Activated naive CD8-positive, alpha-beta T cell treated with anti-CD3 and anti-CD28 coated beads for 36 hours (primary cell): ENCODE measurements around the gene MMRN2. TPM values are rescaled to one million over a fixed set of nuclear protein-coding genes. Genes with fewer than 3 reads are reported as not detected.

Source experiments
- DNase-seq: peaks from one replicate; pipeline ENCODE4 v3.0.0; 2021
- H3K27ac Mint-ChIP-seq: one replicate; pipeline ENCODE4 v1.8.0; 2022; ENCODE audit warnings: mild to moderate bottlenecking, moderate library complexity, mixed read lengths
- H3K27me3 Mint-ChIP-seq: one replicate; pipeline ENCODE4 v1.8.0; 2022; ENCODE audit warnings: mild to moderate bottlenecking, mixed read lengths
- H3K36me3 Mint-ChIP-seq: one replicate; pipeline ENCODE4 v1.8.0; 2021; ENCODE audit warnings: mild to moderate bottlenecking, mixed read lengths
- H3K4me1 Mint-ChIP-seq: one replicate; pipeline ENCODE4 v1.8.0; 2021; ENCODE audit warnings: mixed read lengths
- H3K4me3 Mint-ChIP-seq: one replicate; pipeline ENCODE4 v1.8.0; 2022; ENCODE audit warnings: mild to moderate bottlenecking, moderate library complexity, mixed read lengths
- H3K9me3 Mint-ChIP-seq: one replicate; pipeline ENCODE4 v1.8.0; 2022; ENCODE audit warnings: mixed read lengths
- total RNA-seq, 2 experiments: library from RNA; stranded (reverse); gene quantifications; one replicate each; pipeline ENCODE4 v1.2.3, GENCODE V29; 2021

MMRN2 gene
- total RNA-seq, 2 experiments from 2014 or later: not detected

DNA sequence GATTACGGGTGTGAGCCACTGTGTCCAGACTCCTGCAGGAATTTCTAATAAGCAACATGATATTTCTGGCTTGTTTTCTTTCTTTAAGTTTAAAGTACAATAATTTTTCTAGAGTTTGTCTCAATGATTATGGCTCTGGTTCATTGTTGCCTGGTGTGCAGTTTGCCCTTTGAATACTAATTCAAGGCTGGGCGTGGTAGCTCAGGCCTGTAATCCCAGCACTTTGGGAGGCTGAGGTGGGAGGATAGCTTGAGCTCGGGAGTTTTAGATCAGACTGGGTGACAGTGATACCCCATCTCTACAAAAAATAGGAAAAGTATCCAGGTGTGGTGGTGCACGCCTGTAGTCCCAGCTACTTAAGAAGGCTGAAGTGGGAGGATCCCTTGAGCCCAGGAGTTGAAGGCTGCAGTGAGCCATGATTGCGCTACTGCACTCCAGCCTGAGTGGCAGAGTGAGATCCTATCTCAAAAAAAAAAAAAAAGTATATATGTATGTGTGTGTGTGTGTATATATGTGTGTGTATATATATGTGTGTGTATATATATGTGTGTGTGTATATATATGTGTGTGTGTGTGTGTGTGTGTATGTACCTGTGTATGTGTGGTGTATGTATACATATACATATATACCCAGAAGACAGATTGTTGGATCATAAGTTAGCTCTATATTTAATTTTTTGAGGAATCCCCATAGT, 19.1 kb upstream of the MMRN2 start:
- H3K4me3 Mint-ChIP-seq: no peak overlapping the region
- peaks cover 5% of the 10 kb centered on the region for H3K4me1 Mint-ChIP-seq
- H3K27ac Mint-ChIP-seq: no peak overlapping the region
- H3K9me3 Mint-ChIP-seq: no peaks in the 10 kb centered on the region
- H3K36me3 Mint-ChIP-seq: no peaks in the 10 kb centered on the region
- no peak for DNase-seq
- H3K27me3 Mint-ChIP-seq: no peaks in the 10 kb centered on the region

DNA sequence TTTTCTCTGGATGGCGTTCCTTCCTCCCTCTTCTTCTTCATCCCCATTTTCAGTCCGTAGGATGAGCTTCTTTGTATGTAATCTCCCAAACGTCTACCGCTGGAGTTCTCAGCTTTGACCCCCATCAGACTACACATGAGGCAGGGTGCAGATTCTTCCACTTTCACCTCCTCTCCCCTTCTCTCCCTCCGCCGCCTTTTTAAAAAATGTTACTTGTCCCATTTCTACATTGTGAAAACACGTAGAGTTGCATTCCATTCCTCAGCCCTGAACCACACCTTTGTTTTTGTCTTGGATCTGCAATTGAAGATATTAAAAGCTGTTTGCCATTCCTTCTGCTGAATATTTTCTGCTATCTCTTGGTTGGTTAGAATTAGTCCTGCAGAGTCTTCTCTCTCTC, 17.1 kb upstream of the MMRN2 start:
- H3K27ac Mint-ChIP-seq: no peak overlapping the region
- H3K27me3 Mint-ChIP-seq: peaks cover 4% of the 10 kb centered on the region
- no peaks in the 10 kb centered on the region for H3K36me3 Mint-ChIP-seq
- DNase-seq: no peak
- peaks cover 12% of the 10 kb centered on the region for H3K4me1 Mint-ChIP-seq
- H3K4me3 Mint-ChIP-seq: no peak overlapping the region
- no peaks in the 10 kb centered on the region for H3K9me3 Mint-ChIP-seq

DNA sequence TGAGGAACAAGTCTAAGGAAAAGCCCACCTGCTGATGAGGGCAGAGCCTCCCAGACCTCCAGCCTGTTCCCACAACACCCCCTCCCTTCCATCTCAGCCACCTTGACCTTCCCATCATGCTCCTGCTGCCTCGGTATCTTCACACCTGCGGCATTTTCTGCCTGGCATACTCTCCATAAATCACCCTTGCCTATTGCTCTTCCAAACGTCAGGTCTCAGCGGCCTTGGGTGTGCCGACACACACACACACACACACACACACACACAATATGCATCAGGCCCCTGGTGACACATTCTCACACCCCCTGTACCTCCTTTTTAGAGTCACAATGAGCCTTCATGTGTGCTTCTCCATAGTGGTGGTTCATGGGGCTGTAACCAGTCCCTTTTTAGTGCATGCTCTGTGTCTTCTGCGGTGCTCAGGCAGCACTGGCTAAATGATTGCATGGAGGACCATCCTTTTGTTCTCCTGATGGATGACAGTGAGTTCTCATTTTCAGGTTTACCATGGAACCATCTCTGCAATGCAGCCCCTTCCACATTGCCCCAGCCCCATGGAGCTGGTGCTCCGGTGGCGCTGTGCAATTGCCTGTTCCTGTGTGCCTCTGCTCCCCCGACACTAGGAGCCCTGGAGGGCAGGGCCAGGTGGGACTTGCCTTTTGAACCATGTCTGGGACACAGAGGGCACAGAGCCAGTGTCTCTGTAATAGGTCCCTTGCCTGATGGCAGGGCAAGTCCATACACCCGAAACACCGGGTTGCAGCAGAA, 15.4 kb upstream of the MMRN2 start:
- DNase-seq: no peak
- Mint-ChIP-seq H3K4me1 (peaks cover 15% of the 10 kb centered on the region), H3K27me3 (peaks cover 4% of the 10 kb centered on the region), H3K4me3 (peak overlapping the region; percentile 37), H3K9me3 (no peaks in the 10 kb centered on the region), H3K36me3 (no peaks in the 10 kb centered on the region), H3K27ac (peak overlapping the region; percentile 2)

DNA sequence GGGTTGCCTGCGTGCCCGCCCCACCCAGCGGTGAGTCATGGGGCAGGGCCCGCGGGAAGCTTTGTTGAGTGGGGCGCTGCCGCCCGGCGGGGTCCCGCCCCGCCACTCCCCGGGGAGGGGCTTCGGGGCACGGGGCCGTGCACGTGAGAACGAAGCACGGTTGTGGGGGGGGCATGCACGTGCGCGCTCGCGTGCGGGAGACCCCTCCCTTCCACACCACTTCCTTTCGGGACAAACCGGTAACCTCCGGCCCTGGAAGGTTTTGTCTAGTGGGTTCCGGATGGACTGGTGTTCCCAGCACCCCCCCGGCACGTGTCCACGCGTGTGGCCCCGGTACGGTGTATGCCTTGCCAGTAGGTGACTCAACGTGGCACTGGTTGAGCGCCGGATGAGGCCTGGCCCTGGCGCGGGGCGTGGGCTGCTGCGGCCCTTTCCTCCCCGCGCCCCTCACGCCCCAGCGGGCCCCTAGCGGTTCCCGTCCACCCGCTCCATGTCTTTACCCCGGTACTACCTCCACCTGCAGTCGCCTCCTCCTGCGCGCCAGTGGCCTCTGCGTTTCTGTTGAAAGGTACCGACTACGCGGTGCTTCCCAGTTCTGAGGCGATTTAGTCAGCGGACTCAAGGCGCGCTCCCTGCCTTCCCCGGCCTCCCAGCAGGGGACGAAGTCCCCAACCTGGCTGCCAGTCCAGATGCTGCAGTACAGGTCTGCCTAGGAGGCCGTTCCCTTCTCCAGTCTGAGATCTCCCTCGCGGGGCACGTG, 14.0 kb upstream of the MMRN2 start:
- Mint-ChIP-seq H3K4me1 (peaks cover 26% of the 10 kb centered on the region), H3K9me3 (no peaks in the 10 kb centered on the region), H3K36me3 (no peaks in the 10 kb centered on the region), H3K27ac (peak overlapping the region; percentile 87), H3K27me3 (peaks cover 4% of the 10 kb centered on the region), H3K4me3 (peak overlapping the region; percentile 77)
- peak; percentile 87 for DNase-seq

DNA sequence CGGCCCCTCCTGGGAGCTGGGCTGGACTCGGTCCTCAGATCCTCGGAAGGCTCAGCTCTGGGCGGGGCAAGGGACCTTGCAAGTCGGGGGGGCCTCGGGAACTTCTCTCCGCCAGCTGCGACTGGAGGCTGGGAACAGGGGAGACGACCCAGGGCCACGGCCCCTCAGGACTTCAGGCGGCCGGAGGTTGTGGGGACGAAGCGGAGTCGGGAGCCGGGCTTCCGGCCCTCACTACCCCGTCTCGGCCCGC, 13.5 kb upstream of the MMRN2 start:
- Mint-ChIP-seq H3K4me1 (peaks cover 31% of the 10 kb centered on the region), H3K27me3 (peaks cover 4% of the 10 kb centered on the region), H3K36me3 (no peaks in the 10 kb centered on the region), H3K4me3 (peak overlapping the region; percentile 77), H3K9me3 (no peaks in the 10 kb centered on the region), H3K27ac (peak overlapping the region; percentile 80)
- no peak for DNase-seq

DNA sequence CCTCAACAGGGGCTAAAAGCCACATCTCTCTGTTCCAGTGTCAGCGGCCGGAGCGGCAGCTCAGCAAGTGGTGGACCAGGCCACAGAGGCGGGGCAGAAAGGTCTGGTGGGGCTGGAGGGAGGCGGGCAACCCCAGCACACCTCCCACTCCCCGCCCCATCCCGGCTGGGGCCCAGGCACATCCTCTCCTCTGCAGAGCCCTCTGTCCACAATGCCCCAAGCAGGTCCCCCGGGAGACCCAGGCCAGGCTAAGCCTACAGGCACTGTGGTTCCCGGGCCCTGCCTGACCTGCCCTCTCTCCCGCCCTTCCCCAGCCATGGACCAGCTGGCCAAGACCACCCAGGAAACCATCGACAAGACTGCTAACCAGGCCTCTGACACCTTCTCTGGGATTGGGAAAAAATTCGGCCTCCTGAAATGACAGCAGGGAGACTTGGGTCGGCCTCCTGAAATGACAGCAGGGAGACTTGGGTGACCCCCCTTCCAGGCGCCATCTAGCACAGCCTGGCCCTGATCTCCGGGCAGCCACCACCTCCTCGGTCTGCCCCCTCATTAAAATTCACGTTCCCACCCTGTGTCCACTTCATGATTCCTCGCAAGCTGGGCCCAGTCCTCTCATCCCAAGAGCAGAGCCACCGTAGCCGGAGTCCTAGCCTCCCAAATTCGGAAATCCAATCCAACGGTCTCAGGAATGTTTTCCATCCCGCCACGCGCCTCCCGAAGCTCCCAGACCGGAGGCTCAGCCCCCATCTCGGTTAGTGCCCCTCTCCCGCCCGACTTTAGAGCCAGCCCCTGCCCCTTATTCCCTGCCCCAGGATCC, 13.0 kb upstream of the MMRN2 start:
- Mint-ChIP-seq H3K9me3 (no peaks in the 10 kb centered on the region), H3K4me3 (peak overlapping the region; percentile 77), H3K4me1 (peaks cover 36% of the 10 kb centered on the region), H3K27me3 (peaks cover 4% of the 10 kb centered on the region), H3K27ac (peak overlapping the region; percentile 80), H3K36me3 (no peaks in the 10 kb centered on the region)
- no peak for DNase-seq

DNA sequence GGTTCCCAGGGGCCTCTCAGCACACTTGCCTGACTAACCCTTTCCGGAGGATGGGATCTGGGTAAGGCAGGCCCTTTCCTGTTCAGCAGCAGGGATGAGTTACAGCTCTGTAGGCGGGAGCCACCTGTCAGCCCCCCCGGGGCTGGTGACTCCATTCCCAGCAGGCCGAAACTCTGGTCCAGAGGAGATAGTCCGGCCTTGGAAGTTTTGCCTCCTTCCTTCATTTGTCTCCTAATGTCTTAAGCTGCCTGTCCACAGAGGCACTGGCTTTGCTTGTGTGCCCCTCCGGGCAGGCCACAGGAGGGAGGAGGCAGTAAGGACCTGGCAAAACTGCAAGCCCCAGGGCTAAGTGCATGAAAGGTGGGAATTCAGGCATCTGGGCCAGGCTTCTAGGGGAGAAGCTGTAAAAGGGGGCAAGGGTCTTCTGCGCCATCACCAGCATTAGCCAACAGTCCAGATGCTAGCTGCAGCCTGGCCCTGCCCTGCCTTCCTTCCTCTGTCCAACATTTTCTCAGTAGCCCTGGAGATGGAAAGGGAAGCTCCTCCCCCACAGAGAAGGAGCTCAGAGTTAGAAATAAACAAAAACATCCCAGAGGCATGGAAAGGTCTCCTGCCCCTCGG, 12.1 kb upstream of the MMRN2 start:
- no peak for DNase-seq
- peaks cover 38% of the 10 kb centered on the region for H3K4me1 Mint-ChIP-seq
- H3K4me3 Mint-ChIP-seq: no peak overlapping the region
- H3K27me3 Mint-ChIP-seq: peaks cover 4% of the 10 kb centered on the region
- H3K36me3 Mint-ChIP-seq: no peaks in the 10 kb centered on the region
- no peak overlapping the region for H3K27ac Mint-ChIP-seq
- H3K9me3 Mint-ChIP-seq: no peaks in the 10 kb centered on the region

DNA sequence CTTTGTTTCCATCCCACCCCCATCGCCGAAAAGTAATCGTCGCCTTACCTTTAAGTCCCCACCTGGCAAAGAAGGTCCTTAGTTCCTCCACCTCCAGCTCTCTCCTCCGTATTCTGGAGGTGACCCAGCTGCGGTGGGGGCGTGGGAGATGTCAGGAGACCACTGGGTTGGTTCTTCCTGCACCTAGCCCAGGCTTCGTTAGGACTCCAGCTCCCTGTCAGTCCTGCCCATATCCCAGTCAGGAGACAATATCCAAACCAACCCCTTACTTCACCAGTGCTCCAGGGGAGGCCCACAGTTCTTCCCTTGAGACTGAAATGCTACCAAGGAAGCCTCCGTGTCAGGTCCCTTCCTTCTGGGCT, 11.6 kb upstream of the MMRN2 start:
- H3K27me3 Mint-ChIP-seq: peaks cover 4% of the 10 kb centered on the region
- H3K9me3 Mint-ChIP-seq: no peaks in the 10 kb centered on the region
- H3K36me3 Mint-ChIP-seq: no peaks in the 10 kb centered on the region
- no peak for DNase-seq
- H3K4me1 Mint-ChIP-seq: peaks cover 38% of the 10 kb centered on the region
- no peak overlapping the region for H3K4me3 Mint-ChIP-seq
- H3K27ac Mint-ChIP-seq: no peak overlapping the region

DNA sequence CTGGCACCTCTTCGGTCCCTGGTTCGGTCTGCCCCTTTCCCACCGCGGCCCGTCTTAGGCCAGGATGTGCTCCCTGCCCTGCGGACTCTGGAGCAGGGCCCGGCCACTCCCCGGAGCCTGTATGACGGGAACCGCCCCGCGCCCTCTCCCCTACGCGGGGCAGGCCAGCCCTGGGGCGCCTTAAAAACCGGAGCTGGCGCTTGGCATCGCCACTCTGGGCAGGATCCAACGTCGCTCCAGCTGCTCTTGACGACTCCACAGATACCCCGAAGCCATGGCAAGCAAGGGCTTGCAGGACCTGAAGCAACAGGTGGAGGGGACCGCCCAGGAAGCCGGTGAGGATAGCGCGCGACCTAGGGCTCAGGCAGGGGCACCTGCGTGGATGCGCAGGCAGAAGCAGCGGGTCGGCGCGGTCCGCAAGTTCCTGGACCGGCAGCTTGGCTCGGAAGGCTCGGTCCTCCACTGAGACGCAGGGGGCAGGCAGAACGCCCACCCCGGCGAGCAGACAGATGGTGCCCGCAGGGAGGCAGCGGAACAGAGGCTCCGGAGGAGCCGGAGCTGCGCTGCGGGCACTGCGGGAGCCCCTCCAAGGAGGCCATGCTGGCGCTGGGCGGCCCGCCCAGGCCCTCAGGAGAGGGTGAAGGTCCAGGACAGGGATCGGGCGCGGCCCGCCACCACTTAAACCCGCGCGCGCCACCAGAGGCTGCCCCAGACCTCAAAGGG, 11.0 kb upstream of the MMRN2 start, which contains the start of gene ADIRF:
Gene ADIRF (plus strand): TSS at position 212 of the 723 bp plus-strand sequence. CDS start 63 bp downstream, at position 275.
- Mint-ChIP-seq H3K9me3 (no peaks in the 10 kb centered on the region), H3K27me3 (peaks cover 4% of the 10 kb centered on the region), H3K36me3 (no peaks in the 10 kb centered on the region), H3K4me1 (peaks cover 38% of the 10 kb centered on the region), H3K4me3 (peak within 1 kb of the TSS; percentile 42), H3K27ac (no peak within 1 kb of the TSS)
- DNase-seq: no peak

DNA sequence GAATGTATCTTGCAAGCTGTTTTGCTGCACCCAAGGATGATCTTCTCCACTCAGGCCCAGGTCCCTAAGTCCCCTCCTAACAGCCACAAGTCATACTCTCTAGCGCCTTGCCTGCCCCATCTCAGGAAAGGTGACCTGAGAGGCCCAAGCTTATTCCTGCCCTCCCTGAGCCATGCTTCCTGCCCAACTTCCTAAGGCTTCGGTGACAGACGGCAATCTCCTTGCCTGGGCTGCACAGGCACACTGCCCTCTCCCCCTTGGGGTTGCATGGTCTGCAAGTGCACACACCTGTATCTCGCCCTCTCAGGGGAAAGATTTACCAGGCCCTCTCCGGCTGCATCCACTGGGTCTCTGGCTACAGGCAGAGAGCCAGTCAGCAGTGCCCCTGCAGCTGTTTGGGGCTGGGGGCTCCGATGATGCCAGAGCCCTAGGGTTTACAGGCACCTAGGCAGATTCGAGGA, 10.1 kb upstream of the MMRN2 start:
- H3K36me3 Mint-ChIP-seq: no peaks in the 10 kb centered on the region
- peaks cover 4% of the 10 kb centered on the region for H3K27me3 Mint-ChIP-seq
- H3K9me3 Mint-ChIP-seq: no peaks in the 10 kb centered on the region
- H3K4me1 Mint-ChIP-seq: peaks cover 37% of the 10 kb centered on the region
- no peak overlapping the region for H3K27ac Mint-ChIP-seq
- H3K4me3 Mint-ChIP-seq: no peak overlapping the region
- DNase-seq: no peak

DNA sequence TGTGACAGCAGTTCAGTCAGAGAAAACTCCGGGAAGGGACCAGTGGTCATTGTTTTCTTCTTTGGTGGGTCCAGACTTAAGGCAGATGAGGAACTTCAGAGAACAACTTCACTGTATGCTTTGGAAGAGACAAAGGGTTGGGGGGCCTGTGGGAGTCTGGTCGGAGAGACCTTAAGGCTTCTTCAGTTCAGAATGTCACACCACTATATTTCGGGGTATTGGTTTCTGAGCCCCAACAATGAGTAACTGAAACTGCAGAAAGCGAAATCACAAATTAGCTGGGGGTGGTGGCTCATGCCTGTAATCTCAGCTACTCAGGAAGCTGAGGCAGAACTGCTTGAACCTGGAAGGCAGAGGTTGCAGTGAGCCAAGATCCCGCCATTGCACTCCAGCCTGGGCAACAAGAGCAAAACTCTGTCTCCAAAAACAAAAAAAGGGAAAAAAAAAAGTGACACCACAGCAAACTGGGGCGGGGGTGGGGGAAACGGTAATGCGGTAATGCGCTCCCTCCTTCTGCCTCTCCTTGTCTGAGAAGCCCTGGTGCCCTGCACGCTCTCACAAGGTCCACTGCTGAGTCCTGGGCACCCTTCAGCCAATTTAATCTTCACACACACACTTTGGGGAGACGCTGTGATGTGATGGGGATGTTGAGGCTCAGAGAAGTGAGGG, 8.7 kb upstream of the MMRN2 start:
- no peaks in the 10 kb centered on the region for H3K36me3 Mint-ChIP-seq
- H3K27ac Mint-ChIP-seq: peak overlapping the region; percentile 90
- H3K4me3 Mint-ChIP-seq: peak overlapping the region; percentile 70
- H3K9me3 Mint-ChIP-seq: no peaks in the 10 kb centered on the region
- peak; percentile 46 for DNase-seq
- peaks cover 32% of the 10 kb centered on the region for H3K4me1 Mint-ChIP-seq
- peaks cover 4% of the 10 kb centered on the region for H3K27me3 Mint-ChIP-seq

DNA sequence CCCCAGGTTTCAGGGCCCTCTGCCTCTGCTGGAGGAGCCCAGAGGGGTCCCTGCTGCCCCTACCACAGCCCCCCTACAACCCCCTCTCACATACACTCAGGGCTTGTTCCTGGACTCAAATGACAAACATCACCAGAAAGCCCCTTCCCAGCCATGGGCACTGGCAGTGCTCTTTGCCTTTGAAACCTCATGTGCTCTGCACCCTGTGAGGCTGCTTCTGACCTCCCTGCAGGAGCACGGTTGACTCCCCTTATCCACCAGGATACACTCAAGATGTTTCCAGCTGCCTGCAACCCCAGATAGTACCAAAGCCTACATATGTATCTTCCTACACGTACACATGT, 7.4 kb upstream of the MMRN2 start:
- Mint-ChIP-seq H3K4me3 (no peak overlapping the region), H3K27me3 (no peaks in the 10 kb centered on the region), H3K27ac (no peak overlapping the region), H3K36me3 (no peaks in the 10 kb centered on the region), H3K9me3 (no peaks in the 10 kb centered on the region), H3K4me1 (peaks cover 26% of the 10 kb centered on the region)
- no peak for DNase-seq

DNA sequence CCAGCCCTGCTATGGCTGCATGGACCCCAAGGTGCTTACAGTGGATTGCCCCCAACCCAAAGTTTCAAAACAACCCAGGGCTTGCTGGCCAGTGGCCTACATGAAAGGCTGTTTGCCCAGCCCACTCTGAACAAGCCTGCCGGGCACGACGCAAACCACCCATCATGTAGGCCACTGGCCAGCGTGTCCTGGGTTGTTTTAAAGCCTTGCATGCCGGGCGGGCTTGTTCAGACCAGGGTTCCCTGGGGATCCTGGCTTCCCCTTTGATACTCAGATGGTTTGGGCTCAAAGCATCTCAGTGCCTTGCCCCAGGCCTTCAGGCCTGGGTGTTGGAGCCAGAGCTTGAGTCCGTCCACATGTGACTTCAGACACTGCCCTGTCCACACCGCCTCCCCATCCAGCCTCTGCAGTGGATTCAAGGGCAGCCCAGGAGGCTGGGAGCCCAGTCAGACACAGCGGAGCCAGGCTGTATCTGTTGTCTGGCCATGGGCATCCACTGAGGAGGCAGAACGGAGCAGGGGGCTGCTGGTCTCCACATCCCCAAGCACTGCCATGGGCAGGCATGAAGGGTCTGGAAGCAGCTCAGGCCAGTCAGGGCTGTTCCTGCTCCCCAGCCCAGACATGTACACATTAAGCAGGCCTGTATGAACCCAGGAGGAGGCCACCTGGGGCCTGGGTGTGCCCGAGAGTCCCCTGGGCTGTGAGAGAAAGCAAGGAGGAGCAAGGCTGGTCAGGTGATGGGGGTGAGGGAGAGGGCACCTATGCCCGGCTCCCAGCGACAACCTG, 6.8 kb upstream of the MMRN2 start:
- DNase-seq: no peak
- Mint-ChIP-seq H3K36me3 (no peaks in the 10 kb centered on the region), H3K27me3 (no peaks in the 10 kb centered on the region), H3K4me3 (no peak overlapping the region), H3K27ac (no peak overlapping the region), H3K9me3 (no peaks in the 10 kb centered on the region), H3K4me1 (peaks cover 24% of the 10 kb centered on the region)
